Activated CD4-positive, alpha-beta T cell treated with anti-CD3 and anti-CD28 coated beads, Interleukin-2, amount 50 U/mL, for 4 hours (primary cell): ENCODE data around the gene BHMT2.
A peak's percentile ranks its signal among the peaks of the same experiment; 100 is the strongest.

ENCODE experiments used
- DNase-seq, 2 experiments: peaks; one replicate each; pipeline ENCODE4 v3.0.0-alpha.2; 2020

The BHMT2 gene

DNA sequence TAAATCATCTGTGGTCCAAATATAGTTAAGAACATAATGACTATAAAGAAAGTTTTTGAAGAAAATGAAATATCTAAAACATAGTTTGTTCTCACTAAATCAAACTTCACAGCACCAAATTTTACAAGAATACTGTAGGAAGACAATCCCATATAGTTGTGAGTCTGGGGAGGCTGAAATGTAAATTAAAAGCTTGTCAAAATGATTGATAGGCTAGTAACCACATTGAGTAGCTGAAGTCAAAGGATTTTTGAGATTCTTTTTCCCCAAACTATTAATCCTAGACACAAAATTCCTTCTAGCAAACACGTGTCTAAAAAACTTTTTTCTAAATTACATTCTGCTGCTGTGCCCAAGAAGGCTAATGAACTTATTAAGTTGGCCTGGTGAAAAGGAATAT, 55.0 kb downstream of the BHMT2 start:
- DNase-seq: no peak

DNA sequence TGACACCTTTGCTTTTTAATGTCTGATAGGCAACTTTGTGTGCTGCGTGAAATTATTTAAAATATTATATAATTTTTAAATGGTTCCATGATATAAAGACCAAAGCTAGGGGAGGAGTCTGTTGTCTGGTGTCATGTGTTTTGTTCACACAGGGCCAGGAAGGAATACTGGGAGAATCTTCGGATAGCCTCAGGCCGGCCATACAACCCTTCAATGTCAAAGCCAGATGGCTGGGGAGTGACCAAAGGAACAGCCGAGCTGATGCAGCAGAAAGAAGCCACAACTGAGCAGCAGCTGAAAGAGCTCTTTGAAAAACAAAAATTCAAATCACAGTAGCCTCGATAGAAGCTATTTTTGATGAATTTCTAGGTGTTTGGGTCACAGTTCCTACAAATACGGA, 61.2 kb downstream of the BHMT2 start:
- DNase-seq: no peak

DNA sequence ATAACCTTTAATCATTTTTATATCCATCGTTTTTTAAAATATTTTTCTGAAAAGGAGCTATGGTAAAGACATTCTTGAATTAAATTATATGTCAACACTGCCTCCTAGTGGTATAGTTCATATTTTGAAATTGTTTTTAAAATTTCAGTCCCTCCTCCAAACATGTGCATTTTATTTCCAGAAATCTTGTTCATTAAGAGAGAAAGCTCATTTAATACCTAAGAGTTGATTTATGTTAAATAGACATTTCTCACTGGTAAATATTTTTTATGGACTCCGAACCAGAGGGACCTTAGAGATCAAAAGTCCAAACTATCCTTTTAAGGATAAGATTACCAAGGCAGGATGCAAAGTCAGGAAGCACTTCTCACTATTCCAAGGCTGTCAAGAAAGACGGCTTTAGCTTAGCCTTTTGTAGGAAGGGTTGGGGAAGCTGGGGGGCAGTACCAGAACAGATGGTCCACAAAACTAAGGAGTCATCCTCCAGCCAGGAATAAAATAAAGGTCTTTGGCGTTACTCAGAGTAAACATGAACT, 63.6 kb downstream of the BHMT2 start:
- DNase-seq: no peak

DNA sequence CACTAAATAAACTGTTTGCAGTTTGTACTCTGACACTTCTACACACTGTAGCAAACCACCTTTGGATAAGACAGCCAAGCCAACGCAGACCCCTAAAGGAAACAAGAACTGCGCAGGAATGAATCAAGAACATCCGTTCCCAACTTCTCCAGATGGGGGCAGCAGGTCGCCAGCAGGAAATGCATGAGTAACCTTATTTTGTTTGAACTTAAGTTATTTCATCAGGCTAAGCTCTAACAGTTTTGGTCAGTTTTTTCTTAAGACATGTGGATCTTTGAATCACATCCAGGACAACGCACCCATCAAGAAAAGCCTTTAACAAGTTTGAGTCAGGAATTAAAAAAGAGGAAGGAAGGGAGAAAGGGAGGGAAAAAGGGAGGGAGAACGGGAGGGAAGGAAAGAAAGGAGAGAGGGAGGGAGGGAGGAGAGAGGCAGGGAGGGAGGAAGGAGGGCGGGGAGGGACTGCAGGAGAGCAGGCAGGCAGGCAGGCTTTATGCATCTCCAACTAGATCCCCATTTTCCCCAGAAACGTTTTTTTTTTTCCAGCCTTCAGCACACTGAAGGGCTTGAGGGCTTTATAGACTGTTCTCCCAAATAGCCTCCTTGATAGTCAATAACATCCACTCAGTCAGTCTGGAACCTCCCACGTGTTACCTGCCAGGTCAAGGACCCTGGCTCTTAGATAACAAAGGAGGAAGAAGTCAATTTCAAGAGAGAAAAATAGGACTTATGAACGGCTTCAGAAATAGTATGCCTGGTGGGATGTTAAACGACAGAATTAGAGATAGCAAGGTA, 64.3 kb downstream of the BHMT2 start:
- peak; percentile 57 to 62 for DNase-seq

DNA sequence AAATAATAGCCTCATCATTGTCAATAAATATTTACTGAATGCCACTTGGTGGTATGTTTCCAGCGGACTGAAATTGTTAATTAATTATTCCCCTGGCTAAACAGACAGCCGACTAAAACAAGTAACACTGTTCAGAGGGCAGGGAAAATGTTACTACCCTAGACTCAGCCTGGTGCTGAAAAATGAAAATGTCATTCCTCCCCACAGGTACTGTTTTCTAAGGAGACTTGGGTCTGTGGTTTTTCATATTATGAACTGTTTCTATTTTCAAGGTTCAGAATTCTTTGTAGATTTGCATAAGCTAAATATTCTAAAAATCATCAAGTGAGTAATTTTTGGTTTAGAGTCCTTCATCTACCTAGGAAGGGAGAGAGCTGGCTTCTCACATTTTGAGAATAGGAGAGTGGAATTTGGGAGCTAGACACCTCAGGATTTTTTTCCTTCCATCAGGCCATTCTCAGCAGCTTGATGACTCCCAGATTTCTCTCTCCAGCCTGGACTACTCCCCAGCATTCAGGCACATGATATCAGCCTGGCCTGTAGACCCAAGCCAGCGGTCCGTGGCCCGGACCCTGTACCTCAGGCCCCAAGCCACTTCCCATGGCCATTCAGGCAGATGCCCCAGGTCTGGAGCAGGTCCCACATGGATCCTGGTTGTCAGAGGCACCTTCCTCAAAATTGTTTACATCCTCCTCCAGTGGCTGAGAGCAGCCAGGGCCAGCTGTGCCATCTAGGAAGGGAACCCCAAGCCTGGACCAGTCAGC, 66.4 kb downstream of the BHMT2 start:
- DNase-seq: no peak

DNA sequence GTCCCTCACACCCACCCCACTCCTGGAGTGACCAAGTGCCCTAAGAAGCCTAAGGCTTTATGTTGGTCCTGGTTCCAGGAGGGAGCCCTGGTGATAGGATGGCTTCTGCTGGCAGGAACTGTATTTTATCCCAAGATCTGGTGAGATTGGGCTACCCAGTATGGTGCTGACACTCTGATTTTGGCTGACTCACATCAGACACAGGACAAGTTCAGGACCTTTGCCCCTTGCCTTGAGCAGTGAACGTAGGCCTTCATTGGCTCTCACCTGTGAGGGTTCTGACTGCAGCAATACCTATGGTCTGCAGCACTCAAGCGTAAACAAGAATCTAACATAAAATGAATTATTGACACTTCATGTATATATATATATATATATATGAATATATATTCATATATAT, 67.1 kb downstream of the BHMT2 start:
- no peak for DNase-seq
